ENCODE measurements around the gene SLC34A3.

DNA sequence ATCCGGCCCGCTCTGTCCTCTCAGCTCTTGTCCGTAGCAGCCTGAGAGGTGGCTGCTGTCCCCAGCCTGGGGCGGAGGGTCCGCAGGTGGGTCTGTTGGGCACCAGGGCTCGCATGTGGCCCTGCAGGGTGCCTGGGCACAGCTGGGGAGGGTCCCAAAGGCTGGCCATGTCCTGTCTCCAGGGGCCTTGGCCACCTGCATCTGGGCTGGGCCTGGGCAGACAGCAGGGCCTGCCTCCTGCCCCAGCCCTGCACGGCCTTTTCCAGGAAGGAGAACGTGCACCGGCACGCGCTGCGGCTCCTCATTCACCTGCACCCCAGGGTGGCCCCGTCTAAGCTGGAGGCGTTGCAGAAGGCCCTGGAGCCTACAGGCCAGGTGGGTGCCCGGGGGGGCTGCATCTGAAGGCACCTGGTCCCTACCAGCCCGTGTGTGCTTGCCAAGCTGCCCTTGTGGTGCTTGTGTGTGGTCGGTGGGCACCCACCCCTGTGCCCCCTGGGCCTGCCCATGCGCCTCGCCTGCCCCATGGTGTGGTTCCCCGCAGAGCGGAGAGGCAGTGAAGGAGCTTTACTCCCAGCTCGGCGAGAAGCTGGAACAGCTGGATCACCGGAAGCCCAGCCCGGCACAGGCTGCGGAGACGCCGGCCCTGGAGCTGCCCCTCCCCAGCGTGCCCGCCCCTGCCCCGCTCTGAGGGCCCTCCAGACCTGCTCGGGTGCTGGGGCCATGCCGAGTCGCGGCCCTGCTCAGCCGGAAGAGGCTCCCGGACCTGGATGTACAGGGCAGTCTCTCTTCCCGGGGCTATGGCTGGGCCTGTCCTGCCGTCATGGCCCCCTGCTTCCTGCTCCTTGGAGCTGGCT lies 41.8 kb downstream of the SLC34A3 start:
- TF ChIP-seq, protein P1, sequence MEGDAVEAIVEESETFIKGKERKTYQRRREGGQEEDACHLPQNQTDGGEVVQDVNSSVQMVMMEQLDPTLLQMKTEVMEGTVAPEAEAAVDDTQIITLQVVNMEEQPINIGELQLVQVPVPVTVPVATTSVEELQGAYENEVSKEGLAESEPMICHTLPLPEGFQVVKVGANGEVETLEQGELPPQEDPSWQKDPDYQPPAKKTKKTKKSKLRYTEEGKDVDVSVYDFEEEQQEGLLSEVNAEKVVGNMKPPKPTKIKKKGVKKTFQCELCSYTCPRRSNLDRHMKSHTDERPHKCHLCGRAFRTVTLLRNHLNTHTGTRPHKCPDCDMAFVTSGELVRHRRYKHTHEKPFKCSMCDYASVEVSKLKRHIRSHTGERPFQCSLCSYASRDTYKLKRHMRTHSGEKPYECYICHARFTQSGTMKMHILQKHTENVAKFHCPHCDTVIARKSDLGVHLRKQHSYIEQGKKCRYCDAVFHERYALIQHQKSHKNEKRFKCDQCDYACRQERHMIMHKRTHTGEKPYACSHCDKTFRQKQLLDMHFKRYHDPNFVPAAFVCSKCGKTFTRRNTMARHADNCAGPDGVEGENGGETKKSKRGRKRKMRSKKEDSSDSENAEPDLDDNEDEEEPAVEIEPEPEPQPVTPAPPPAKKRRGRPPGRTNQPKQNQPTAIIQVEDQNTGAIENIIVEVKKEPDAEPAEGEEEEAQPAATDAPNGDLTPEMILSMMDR (IDR thresholded peaks at IDR 0.05; ENCODE audit: low read length), result no peak
- no peak for TF ChIP-seq EZH2phosphoT487 (IDR thresholded peaks at IDR 0.05; ENCODE audit: low read length)
- TF ChIP-seq EZH2 (optimal IDR thresholded peaks at IDR 0.05; ENCODE audit: low read depth, low read length), result no peak

Data from MM.1S (cell line).